Mesothelial cell of epicardium (in vitro differentiated cells): ENCODE data around the gene TH. TPM values are rescaled to one million over a fixed set of nuclear protein-coding genes. Genes with fewer than 3 reads are reported as not detected.

ENCODE experiments used
- DNase-seq, 2 experiments: peaks; one replicate each; pipeline ENCODE4 v3.0.0; 2021; ENCODE audit warnings: low spot score in 2 of 2; ENCODE audit not compliant: unreplicated experiment in 2 of 2
- H3K27ac Mint-ChIP-seq: 2 replicates; pipeline ENCODE4 v1.8.0; 2021; ENCODE audit warnings: mixed read lengths
- H3K27me3 Mint-ChIP-seq: 2 replicates; pipeline ENCODE4 v1.8.0; 2021; ENCODE audit warnings: low read depth, mixed read lengths
- H3K36me3 Mint-ChIP-seq: 2 replicates; pipeline ENCODE4 v1.8.0; 2021; ENCODE audit warnings: mixed read lengths
- H3K4me1 Mint-ChIP-seq: 2 replicates; pipeline ENCODE4 v1.8.0; 2021; ENCODE audit warnings: mixed read lengths
- H3K4me3 Mint-ChIP-seq: 2 replicates; pipeline ENCODE4 v1.8.0; 2021; ENCODE audit warnings: mild to moderate bottlenecking, moderate library complexity, mixed read lengths
- H3K9me3 Mint-ChIP-seq: 2 replicates; pipeline ENCODE4 v1.8.0; 2021; ENCODE audit warnings: mixed read lengths
- CTCF ChIP-seq: fragments of 200-600 bp; sonication (generic); IDR thresholded peaks from one replicate; pipeline ENCODE4 v1.5.0; 2021; ENCODE audit warnings: antibody characterized with exemption; ENCODE audit not compliant: unreplicated experiment
- total RNA-seq: library from RNA; stranded (reverse); gene quantifications from 3 replicates; pipeline ENCODE4 v1.2.1, GENCODE V29; 2021

The TH gene
- total RNA-seq, 1 donor from 2014 or later: 1.4 TPM

DNA sequence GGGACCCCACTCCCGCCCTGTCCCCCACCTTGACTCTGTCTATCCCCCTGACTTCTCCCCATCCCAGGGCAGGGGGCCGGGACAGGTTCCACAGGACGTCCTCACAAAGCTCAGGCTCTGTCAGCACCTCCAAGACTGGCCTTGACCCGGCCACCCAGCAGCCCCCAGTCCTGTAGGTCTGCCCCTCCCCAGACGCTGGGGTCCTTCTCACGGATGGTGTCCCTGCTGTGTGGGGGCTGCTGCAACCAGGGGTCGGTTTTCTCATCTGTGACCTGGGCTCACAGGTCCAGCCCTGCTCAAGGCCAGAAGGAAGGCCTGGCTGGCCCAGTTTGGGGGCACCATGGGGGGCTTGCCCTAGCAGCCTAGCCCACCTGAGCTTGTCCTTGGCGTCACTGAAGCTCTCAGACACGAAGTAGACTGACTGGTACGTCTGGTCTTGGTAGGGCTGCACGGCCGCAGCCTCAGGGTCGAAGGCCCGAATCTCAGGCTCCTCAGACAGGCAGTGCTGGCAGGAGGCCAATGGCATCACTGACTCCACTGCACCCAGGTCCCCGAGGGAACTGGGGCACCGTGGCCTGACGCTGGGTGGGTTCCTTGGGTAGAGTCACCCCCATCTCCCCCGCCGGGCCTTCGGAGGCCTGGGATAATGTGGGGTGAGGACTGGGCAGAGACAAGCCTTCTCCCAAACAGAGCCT, 6.6 kb downstream of the TH start:
- no peaks in the 10 kb centered on the region for H3K9me3 Mint-ChIP-seq
- H3K36me3 Mint-ChIP-seq: no peaks in the 10 kb centered on the region
- no peak for DNase-seq
- no peak overlapping the region for H3K27ac Mint-ChIP-seq
- H3K27me3 Mint-ChIP-seq: peaks cover 2% of the 10 kb centered on the region
- H3K4me1 Mint-ChIP-seq: no peaks in the 10 kb centered on the region
- H3K4me3 Mint-ChIP-seq: no peak overlapping the region
- no peak for TF ChIP-seq CTCF

DNA sequence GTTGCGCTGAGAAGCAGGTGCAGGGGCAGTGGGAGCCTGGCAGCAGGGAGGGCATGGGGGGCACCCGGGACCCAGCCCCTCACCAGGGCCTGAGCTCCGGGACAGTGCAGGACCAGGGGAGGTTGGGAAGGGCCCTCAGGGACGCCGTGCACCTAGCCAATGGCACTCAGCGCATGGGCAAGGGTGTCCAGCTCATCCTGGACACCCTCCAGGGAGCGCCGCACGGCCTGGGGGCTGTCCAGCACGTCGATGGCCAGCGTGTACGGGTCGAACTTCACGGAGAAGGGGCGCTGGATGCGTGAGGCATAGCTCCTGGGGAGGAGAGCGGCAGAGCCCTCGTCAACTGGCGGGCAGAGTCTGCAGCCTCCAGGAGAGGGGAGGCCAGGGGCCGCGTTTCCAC, 7.5 kb downstream of the TH start:
- Mint-ChIP-seq H3K27ac (no peak overlapping the region), H3K36me3 (no peaks in the 10 kb centered on the region), H3K4me1 (no peaks in the 10 kb centered on the region), H3K27me3 (peaks cover 2% of the 10 kb centered on the region), H3K9me3 (no peaks in the 10 kb centered on the region), H3K4me3 (no peak overlapping the region)
- no peak for TF ChIP-seq CTCF
- no peak for DNase-seq

- no peak overlapping the region for H3K27ac Mint-ChIP-seq
- no peak for TF ChIP-seq CTCF
- H3K4me3 Mint-ChIP-seq: no peak overlapping the region
- H3K27me3 Mint-ChIP-seq: peaks cover 2% of the 10 kb centered on the region
- H3K4me1 Mint-ChIP-seq: no peaks in the 10 kb centered on the region
- DNase-seq: no peak
- H3K9me3 Mint-ChIP-seq: no peaks in the 10 kb centered on the region
- no peaks in the 10 kb centered on the region for H3K36me3 Mint-ChIP-seq
Measured at GRCh38 chr11:2163428-2163978, 8.1 kb downstream of the TH start.

GRCh38 chr11:2160736-2161259, 10.8 kb downstream of the TH start, which contains the start of gene INS:
Gene INS (minus strand): TSS chr11:2161209. CDS start chr11:2160971, 238 bp downstream.
- no peak within 1 kb of the TSS for H3K27ac Mint-ChIP-seq
- H3K4me3 Mint-ChIP-seq: no peak within 1 kb of the TSS
- DNase-seq: no peak
- no peak for TF ChIP-seq CTCF
- H3K27me3 Mint-ChIP-seq: peaks cover 3% of the 10 kb centered on the region
- no peaks in the 10 kb centered on the region for H3K4me1 Mint-ChIP-seq
- no peaks in the 10 kb centered on the region for H3K9me3 Mint-ChIP-seq
- no peaks in the 10 kb centered on the region for H3K36me3 Mint-ChIP-seq

- TF ChIP-seq CTCF: no peak
- Mint-ChIP-seq H3K36me3 (no peaks in the 10 kb centered on the region), H3K4me1 (no peaks in the 10 kb centered on the region), H3K4me3 (no peak overlapping the region), H3K9me3 (no peaks in the 10 kb centered on the region), H3K27me3 (peaks cover 3% of the 10 kb centered on the region), H3K27ac (no peak overlapping the region)
- no peak for DNase-seq
Measured at GRCh38 chr11:2159536-2160413, 11.8 kb downstream of the TH start.
